PFSK-1 (cell line): ENCODE data around the gene PTGIS.

ENCODE experiments used
- FOXP2 ChIP-seq: optimal IDR thresholded peaks from 2 replicates; pipeline ENCODE3; 2011; ENCODE audit warnings: borderline replicate concordance, control low read depth, inconsistent platforms; ENCODE audit not compliant: insufficient read depth; ENCODE audit errors: extremely low read length, extremely low read depth
- POLR2AphosphoS5 ChIP-seq: IDR thresholded peaks from 2 replicates; pipeline ENCODE4 v1.6.1; 2012; ENCODE audit warnings: low read depth, mild to moderate bottlenecking, control low read depth, low read length, moderate library complexity
- SIN3A ChIP-seq: IDR thresholded peaks from 2 replicates; pipeline ENCODE4 v1.6.1; 2012; ENCODE audit warnings: mild to moderate bottlenecking, low read length, moderate library complexity, borderline replicate concordance; ENCODE audit not compliant: insufficient read depth
- TAF1 ChIP-seq: IDR thresholded peaks from 2 replicates; pipeline ENCODE4 v1.6.1; 2012; ENCODE audit warnings: low read length, control low read depth, borderline replicate concordance; ENCODE audit not compliant: insufficient read depth
- TF ChIP-seq, protein P1 (sequence below), 2 experiments: IDR thresholded peaks; 2 replicates each; pipeline versions ENCODE4 v1.6.1 to v1.8.0; 2011 to 2012; ENCODE audit warnings: low read depth in 2 of 2, low read length in 2 of 2, control low read depth in 1 of 2, inconsistent platforms in 1 of 2, mild to moderate bottlenecking in 1 of 2, moderate library complexity in 1 of 2; ENCODE audit not compliant: insufficient read depth in 1 of 2

Gene PTGIS

DNA sequence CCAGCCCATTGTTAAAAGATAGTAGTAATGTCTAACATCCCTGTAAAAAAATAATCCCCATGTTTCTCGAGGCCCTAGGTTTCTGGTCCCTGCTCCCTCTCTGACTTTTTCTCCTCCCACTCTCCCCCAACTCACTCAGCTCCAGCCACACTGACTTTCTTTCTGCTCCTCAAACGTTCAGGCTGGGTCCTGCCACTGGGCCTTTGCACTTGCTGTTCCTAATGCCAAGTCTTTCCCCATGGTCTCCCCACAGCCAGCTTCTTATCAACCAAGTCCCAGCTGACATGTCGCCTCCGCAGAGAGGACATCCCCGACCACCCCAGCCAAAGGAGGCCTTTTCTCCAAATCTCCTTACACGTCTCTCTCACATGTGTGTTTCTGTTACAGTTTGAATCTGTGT is 21.8 kb upstream of the PTGIS start:
- TF ChIP-seq SIN3A = no peak
- no peak for TF ChIP-seq POLR2AphosphoS5
- no peak for TF ChIP-seq TAF1
- no peak for TF ChIP-seq FOXP2
- TF ChIP-seq, protein P1, sequence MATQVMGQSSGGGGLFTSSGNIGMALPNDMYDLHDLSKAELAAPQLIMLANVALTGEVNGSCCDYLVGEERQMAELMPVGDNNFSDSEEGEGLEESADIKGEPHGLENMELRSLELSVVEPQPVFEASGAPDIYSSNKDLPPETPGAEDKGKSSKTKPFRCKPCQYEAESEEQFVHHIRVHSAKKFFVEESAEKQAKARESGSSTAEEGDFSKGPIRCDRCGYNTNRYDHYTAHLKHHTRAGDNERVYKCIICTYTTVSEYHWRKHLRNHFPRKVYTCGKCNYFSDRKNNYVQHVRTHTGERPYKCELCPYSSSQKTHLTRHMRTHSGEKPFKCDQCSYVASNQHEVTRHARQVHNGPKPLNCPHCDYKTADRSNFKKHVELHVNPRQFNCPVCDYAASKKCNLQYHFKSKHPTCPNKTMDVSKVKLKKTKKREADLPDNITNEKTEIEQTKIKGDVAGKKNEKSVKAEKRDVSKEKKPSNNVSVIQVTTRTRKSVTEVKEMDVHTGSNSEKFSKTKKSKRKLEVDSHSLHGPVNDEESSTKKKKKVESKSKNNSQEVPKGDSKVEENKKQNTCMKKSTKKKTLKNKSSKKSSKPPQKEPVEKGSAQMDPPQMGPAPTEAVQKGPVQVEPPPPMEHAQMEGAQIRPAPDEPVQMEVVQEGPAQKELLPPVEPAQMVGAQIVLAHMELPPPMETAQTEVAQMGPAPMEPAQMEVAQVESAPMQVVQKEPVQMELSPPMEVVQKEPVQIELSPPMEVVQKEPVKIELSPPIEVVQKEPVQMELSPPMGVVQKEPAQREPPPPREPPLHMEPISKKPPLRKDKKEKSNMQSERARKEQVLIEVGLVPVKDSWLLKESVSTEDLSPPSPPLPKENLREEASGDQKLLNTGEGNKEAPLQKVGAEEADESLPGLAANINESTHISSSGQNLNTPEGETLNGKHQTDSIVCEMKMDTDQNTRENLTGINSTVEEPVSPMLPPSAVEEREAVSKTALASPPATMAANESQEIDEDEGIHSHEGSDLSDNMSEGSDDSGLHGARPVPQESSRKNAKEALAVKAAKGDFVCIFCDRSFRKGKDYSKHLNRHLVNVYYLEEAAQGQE (IDR thresholded peaks at IDR 0.05; ENCODE audit: insufficient read depth in 1 of 2, low read depth in 2 of 2, low read length in 2 of 2) = no peak

DNA sequence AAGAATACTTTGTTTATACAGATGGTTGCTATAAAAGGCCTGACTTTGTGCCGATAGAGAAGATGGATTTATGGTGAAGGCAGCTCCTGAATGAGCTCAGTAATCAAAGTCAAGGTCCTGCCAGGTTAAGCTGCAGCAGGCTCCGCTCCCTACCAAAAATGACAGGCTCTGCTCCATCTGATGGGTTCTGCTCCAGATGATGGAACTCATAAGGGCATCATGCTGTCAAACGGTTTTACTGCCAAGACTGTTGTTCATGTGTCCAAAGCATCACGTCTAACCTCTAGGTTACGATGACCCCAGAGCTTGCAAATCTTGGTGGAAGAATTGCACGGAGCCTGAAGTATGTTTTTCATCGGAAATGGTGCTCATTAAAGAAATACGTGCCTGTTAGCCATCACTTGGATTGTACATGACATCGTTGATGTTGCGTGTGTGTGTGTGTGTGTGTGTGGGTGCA is 19.2 kb upstream of the PTGIS start:
- TF ChIP-seq POLR2AphosphoS5 (no peak), SIN3A (no peak)
- TF ChIP-seq, protein P1 (IDR thresholded peaks at IDR 0.05; ENCODE audit: insufficient read depth in 1 of 2, low read depth in 2 of 2, low read length in 2 of 2) = no peak

DNA sequence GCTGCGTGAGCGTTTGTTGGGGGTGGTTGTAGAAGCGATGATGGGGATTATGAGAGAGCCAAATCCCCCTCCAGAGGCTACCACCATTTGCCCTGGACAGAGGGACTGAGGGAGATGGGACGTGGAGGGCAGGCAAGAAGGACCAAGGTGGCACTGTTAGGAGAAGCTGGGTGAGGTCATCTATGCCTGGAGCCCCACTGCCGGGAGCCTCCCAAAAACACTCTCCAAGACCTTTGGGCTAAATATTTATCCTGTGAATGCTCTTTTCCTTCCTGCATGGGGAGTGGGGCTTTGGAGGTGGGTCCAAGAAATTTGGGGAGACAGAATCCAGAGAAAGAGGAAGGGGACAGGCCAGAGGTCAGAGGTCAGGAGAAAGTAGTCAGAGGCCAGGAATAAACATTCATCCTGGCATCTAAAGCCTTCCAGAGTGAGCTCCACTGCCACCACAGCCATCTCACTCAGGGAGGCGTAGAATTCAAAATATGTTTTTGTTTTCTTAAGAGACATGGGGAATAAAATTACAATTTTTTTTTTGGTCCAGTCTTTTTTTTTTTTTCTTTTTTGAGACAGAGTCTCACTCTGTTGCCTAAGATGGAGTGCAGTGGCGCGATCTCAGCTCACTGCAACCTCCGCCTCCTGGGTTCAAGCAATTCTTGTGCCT is 17.8 kb upstream of the PTGIS start:
- TF ChIP-seq, protein P1 (IDR thresholded peaks at IDR 0.05; ENCODE audit: insufficient read depth in 1 of 2, low read depth in 2 of 2, low read length in 2 of 2) = no peak
- no peak for TF ChIP-seq POLR2AphosphoS5
- TF ChIP-seq SIN3A = no peak
- no peak for TF ChIP-seq FOXP2
- TF ChIP-seq TAF1 = no peak

DNA sequence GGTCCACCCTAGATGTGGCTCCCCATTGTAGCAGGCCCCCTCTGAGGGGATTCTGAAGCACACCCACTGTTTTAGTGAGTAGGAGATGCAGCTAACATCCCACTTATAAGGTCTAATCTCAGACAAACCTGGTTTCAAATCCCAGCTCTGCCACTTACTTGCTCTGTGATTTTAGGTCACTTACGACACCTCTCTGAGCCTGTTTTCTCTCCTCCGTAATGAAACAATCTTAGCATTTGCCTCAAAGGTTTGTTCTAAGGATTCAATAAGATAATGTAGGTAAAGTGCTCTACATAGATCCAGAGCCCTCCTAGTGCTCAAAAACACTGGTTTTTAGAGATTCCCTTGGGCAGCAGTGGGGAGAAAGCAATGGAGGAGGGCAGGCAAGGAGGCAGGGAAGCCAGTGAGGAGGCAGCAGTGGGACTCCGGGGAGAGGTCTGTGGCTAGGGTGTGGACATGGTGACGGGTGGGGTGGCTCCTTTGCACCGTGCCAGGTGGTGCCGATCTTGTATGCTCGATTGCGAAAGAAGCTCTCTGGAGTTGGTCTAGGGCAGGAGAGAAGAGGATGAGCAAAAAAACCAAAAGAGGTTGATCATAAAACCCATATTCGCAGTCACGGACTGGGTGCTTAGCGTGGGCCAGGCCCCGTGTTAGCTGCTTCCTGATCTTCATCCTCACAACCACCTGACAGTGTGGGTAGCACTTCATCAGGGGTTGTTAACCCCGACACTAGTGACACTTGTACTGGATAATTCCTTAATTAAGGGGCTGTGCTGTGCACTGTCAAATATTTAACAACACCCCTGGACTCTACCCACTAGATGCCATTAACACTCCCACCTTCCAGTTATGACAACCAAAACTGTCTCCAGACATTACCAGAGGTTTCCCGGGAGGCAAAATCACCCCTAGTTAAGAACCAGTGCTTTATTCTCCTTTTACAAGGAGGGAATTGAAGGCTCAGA is 16.8 kb upstream of the PTGIS start:
- TF ChIP-seq POLR2AphosphoS5 (no peak), TAF1 (no peak), SIN3A (no peak), FOXP2 (no peak)
- TF ChIP-seq, protein P1 (IDR thresholded peaks at IDR 0.05; ENCODE audit: insufficient read depth in 1 of 2, low read depth in 2 of 2, low read length in 2 of 2) = no peak
